GM10847 (cell line): ENCODE data around the gene KNDC1.

Experiments used
- POLR2A ChIP-seq: IDR thresholded peaks from 2 replicates; pipeline ENCODE4 v1.6.1; 2011; ENCODE audit not compliant: insufficient read length; ENCODE audit errors: extremely low read depth

Gene KNDC1

DNA sequence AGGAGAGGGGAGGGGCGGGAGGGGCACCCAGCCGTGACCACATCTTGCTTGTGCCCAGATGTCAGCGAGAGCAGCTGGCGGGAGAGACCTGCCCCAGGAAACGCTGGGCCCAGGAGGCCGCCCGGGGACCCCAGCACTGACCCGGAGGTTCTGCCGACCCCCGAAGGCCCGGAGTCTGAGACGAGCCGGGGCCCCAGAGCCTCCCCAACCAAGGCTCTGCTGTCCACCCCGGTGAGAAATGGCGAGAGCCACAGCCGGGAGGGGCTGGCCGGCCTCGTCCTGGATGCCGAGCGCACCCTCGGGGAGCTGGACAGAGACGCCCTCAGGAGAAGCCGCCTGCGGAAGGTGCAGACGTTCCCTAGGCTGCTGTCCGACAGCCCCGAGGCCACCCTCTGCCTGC, 25.9 kb downstream of the KNDC1 start:
- no peak for TF ChIP-seq POLR2A

DNA sequence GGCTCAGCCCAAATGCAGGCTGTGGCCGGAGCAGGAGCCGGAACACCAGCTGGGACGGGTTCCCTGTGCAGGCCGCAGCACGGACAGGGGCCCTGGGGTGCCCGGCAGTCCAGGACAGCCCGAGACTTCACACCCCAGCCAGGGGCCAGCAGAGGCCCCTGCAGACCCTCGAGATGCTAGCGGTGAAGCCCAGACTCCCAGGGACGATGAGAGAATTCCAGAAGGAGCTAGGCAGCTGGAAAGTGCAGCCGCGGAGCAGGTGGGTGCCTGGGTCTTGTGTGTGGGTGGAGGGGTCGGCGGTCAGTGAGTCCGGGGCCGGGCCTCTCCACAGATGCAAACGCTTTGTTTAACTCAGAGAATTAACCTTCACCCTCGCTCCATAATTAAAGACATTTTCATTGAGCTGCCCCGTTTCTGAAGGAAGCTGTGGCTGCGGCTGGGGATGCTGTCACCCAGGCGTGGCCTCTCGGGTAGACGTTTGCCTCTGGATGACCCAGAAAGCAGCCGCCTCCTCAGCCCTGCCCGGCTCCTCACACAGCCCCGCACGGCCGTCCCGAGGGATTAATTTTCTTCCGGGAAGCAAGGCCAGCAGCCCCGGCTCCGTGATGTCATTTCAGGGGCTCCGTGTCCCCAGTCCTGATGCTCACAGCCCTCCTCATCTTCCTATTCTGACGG, 26.5 kb downstream of the KNDC1 start:
- no peak for TF ChIP-seq POLR2A

DNA sequence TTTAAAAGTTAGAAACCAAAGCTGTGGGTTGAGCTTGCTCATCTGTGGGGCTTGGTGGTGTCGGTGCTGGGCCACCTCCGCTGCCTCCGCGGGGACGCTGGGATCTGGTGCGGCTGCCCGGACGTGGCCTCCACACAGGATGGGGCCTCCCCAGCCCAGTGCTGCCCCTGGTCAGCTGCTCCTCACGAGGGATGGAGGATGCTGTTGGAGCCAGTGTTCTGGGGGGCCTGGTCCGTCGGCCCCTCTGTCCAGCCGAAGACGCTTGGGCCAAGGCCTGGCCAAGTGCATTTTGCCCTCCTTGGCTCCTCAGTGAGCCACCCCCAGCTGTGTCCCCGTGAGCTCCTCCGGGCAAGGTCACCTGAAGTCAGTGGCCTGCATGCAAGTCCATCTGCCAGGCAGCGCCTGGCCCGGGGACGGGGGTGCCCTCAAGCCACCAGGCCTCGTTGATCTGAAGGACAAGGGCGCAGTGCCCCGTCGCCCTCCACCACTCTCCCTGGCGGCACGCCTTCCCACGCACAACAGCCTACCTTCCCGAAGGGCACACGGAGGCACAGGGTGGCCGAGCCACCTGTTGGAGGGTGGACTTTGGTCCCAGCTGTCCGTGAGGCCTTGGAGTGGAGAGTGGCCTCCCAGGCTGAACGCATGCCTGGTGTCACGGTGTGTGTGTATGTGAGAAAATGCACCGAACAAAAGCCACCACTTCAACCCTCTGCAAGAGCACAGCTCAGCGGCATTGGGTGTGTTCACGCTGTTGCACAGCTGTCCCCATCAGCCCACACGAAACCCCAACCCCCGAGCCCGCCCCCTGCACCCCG, 27.3 kb downstream of the KNDC1 start:
- no peak for TF ChIP-seq POLR2A

DNA sequence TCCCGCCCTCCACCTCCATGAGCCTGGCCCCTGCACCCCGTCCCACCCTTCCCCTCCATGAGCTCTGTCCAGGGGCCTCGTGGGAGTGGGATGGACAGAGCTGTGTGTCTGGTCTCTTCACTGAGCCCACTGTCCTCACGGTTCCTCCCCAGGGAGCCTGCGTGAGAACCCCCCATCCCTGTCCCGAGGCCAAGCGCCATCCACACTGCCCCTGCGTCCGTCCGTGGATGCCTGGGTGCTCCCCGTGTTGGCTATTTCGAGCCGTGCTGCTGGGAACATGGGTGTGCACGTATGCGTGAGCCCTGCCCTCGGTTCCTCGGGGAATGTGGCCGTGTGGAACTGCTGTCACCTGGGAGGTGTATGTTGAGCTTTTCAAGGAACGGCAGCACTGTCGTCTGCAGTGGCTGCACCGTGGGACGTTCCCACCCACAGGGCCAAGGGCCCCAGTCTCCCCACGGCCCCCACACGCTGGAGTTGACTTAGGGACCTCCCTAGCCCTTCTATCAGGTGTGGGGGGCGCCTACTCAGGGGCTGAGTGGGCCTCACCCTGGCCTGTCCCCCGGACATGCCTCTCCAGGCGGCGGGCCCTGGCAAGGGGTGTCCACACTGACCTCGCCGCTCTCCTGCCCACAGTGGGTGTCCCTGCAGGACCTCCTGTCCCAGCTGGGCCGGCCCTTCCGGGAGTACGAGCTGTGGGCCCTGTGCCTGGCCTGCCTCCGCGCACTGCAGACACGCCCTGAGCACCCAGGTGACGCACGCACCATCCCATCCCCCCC, 28.1 kb downstream of the KNDC1 start:
- no peak for TF ChIP-seq POLR2A

DNA sequence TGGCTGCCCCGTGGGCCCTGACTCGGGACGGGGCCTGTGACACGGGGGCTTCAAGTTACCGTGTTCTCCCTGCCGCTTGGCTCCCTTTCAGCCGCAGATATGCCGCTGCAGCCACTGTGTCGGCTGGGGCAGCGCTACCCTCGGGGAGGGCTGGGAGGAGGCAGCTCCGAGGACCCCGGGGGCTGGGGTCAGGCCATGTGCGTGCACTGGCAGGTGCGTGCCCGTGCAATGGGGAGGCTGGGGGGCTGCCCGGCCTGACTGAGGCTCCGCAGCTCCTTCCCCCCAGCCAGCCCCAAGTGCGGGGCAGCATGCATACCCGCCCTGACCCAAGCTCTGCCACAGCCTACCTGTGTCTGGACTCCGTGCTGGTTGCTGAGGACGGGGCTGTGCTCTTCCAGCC, 29.2 kb downstream of the KNDC1 start:
- no peak for TF ChIP-seq POLR2A

DNA sequence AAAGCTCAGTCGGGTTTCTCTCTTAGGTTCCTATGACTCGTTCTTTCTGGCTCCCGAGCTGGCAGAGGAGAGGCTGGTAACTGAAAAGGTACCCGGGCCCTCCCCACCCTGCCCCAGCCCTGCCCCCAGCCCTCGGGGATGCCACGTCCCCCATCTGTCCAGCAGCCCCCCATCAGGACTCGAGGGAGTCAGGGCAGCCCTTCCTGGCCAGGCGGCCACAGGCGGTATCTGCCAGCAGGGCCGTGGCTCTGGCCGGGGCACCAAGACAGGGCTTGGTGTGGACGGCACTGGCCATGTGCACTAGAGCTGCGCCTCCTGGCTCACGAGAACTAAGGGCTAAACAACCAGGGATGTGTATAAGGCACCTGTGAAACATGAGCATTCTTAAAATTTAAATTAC, 29.7 kb downstream of the KNDC1 start:
- no peak for TF ChIP-seq POLR2A

DNA sequence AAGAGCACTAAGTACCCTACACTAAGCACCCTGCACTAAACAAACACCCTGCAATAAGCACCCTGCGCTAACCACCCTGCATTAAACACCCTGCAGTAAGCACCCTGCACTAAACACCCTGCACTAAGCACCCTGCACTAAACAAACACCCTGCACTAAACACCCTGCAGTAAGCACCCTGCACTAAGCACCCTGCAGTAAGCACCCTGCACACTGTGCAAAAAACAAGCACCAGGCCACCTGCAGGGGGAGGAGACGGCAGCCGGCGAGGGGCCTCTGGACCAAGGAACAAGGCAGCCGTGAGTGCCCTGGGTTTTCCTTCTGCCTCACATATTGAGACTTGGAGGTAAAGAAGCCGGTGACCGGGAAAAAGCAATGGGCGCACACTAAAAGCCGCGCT, 30.2 kb downstream of the KNDC1 start:
- TF ChIP-seq POLR2A: no peak

DNA sequence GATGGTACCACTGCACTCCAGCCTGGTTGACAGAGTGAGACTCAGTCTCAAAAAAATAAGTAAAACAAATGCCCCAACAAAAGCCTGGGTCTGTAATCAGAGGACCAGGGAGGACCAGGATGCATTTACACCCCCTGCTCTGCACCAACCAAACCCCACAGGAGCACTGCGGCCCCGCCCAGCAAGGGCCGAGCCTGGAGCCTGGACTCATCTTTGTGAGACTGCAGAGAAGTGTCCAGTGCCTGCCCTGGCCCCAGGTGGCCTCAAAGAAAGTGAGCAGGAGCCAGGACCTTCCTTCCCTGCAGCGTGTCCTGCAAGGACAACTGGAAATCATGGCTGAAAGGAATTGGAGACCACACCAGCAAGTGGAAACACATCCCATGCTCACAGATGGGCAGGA, 31.6 kb downstream of the KNDC1 start:
- TF ChIP-seq POLR2A: no peak

DNA sequence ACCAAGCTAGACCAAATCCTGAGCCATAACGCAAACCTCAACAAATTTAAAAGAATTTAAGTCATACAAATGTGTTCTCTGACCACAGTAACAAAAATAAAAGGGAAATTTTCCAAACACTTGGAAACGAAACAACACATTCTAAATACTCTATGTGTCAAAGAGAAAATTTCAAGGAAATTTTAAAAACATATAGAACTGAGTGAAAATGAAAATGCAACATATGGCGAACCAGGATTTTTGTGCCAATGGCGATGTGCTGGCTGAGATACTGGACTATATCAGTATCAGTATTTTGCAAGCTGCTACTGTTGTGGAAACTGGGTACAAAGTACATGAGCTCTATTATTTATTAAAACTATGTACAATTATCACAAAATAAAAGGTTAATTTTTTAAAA, 34.1 kb downstream of the KNDC1 start:
- no peak for TF ChIP-seq POLR2A

DNA sequence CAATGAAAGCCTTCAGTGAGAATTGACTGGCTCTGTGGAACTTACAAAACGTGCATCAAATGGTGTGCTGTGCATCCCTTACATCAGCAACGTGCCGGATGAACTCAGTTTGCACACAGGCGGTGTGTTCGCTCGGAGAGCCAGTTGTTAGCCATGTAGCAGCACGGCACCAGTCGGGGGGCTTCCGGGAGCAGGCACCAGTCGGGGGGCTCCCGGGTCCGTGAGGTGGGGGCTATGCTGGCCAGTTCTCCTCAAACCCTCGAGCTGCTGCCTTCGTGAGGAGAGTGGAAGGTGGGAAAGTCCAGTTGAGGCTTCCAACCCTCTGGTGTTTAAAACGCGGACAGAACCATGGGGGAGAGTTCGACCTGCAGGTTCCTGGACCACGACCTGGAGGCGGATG, 35.1 kb downstream of the KNDC1 start:
- no peak for TF ChIP-seq POLR2A

DNA sequence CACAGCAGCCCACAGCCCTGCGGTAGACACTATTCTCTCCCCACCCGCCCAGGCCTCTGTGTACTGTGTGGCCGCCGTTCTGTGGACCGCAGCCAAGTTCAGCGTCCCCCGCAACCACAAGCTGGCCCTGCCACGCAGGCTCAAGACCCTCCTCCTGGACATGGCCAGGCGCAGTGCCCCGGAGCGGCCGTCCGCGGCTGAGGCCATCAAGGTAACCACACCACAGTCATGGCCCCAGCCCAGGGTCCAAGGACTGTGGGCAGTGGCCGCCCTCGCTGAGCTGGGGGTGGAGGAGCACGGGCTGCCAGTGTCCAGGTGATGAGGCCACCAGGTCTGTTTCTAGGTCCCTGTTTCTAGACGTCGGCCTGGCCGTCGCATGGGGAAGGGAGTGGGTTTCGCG, 35.6 kb downstream of the KNDC1 start:
- TF ChIP-seq POLR2A: no peak

DNA sequence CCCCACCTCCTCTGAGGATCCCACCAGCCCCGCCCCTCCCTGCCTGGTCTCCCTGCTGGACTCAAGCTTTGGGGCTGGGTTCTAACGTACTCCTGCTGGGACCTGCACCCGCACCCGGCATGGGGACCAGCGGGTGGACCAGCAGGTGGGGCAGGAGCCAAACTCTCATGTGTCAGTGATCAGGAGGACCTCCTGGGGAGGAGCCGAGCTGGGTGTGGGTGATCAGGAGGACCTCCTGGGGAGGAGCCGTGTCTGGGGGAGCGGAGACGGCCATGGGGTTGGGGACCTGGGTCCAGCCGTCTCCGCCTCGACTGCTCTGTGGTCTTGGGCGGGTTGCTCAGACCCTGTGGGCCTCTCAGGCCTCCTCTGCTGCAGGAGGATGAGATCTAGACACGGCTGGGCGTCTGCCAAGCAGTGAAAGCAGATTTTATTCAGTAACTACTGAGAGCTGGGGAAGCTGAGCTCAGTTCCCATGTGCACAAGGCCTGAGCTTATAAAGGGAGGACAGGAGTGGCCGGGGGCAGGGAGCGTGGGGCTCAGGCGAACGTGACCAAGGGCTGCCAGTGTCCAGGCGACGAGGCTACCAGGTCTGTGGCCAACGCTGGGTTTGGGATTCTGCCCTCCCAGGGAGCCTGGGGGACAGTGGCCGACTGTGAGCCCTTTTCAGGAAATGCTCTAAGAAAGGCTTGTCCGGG, 36.3 kb downstream of the KNDC1 start:
- no peak for TF ChIP-seq POLR2A

DNA sequence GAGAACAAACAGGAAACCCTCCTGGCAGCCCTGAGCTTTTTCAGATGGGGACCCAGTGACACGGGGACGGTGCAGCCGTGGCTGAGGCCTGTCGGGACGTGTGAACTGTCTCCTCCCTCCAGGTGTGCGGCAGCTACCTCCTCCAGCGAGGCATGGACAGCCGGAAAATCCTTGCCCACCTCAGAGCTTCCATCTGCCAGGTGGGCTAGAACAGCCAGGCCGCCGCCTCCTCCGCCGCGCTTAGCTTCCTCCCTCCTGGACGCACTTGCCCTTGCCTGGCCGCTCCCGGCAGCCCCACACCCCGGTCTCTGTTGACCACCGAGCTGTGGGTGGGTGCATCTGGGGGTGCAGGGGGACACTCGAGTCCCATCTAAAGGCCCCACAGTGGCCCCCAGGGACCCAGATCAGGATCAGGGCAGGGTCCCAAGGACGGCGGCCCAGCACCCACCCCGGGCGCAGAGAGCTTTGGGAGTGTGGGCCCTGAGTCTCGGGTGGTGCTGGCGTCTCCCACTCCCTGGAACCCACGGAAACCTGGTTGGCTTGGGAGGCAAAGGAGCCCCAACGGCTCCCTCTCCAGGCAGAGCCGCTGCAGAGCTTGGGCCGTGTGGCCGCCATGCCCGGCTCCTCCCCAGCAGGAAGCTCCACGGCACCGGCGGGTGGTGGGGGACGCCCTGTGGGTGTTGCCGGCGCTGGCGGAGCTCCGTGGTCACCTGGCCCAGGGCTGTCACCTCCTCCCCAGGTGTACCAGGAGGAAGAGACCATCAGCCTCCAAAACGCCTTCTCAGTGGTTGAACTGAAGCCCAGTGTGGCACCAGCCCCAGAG, 37.1 kb downstream of the KNDC1 start:
- TF ChIP-seq POLR2A: no peak

DNA sequence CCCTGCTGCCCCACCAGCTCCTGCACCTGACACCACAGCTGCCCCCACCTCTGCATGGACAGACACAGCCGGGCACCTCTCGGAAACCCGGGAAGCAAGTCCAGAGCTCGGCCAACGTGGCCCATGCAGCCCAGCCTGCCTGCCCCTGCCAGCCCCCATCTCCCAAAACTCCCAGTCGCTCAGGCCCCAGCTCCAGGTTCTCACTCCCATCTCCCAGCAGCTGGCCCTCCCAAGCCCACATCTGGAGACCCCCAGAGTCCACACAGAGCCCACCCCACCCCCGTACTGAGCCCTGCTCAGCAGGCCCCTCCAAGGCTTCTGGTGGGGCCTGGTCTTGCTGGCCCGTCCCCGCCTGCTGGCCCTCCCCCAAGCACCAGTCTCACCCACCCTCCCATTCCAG, 37.8 kb downstream of the KNDC1 start:
- TF ChIP-seq POLR2A: no peak

DNA sequence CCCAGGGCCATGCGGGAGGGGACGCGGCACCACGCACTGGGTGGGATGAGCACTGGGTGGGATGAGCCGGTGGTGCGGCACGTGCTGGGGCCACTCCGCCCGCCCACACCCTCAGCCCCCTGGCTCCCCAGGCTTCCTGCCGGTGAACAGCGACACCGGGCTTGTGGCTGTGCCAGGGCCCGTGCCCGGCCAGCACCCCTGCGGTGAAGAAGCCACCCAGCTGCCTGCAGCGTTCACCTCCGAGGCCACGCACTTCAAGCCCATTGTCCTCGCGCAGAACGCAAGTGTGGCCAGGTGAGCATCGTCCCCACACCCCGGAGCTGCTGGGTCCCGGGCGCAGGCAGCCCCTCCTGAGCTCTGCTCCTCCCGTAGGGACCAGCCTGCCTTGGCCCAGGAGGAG, 38.2 kb downstream of the KNDC1 start:
- TF ChIP-seq POLR2A: no peak
